H9 (cell line): ENCODE data around the gene FHL1. TPM values are rescaled to one million over a fixed set of nuclear protein-coding genes. Genes with fewer than 3 reads are reported as not detected.

ENCODE experiments used
- DNase-seq: peaks from one replicate; pipeline ENCODE4 v3.0.0-alpha.2; 2017
- H2AFZ ChIP-seq: one replicate; pipeline ENCODE4 v1.6.1; 2013; ENCODE audit warnings: mild to moderate bottlenecking, low read length, control low read depth, moderate library complexity
- H2AK5ac ChIP-seq: 2 replicates; pipeline ENCODE4 v1.6.1; 2013; ENCODE audit warnings: low read length, control low read depth, mixed read lengths; ENCODE audit not compliant: insufficient read length
- H2BK120ac ChIP-seq: one replicate; pipeline ENCODE4 v1.6.1; 2013; ENCODE audit warnings: low read depth, mild to moderate bottlenecking, low read length, control low read depth, inconsistent platforms; ENCODE audit not compliant: poor library complexity, severe bottlenecking
- H2BK12ac ChIP-seq: 2 replicates; pipeline ENCODE4 v1.6.1; 2013; ENCODE audit warnings: low read length, control low read depth, mixed read lengths, low read depth; ENCODE audit not compliant: insufficient read length
- H2BK15ac ChIP-seq: 2 replicates; pipeline ENCODE4 v1.6.1; 2013; ENCODE audit warnings: low read depth, low read length, control low read depth
- H2BK20ac ChIP-seq: one replicate; pipeline ENCODE4 v1.6.1; 2013; ENCODE audit warnings: low read depth, mild to moderate bottlenecking, low read length, control low read depth, inconsistent platforms; ENCODE audit not compliant: poor library complexity, severe bottlenecking
- H2BK5ac ChIP-seq: 2 replicates; pipeline ENCODE4 v1.6.1; 2013; ENCODE audit warnings: low read length, control low read depth, mixed read lengths; ENCODE audit not compliant: insufficient read length
- H3K14ac ChIP-seq: 2 replicates; pipeline ENCODE4 v1.6.1; 2013; ENCODE audit warnings: low read length, control low read depth; ENCODE audit not compliant: insufficient read depth
- H3K18ac ChIP-seq: 2 replicates; pipeline ENCODE4 v1.6.1; 2013; ENCODE audit warnings: low read depth, mild to moderate bottlenecking, mixed read lengths, low read length, control low read depth; ENCODE audit not compliant: insufficient read length
- H3K23ac ChIP-seq: 2 replicates; pipeline ENCODE4 v1.6.1; 2013; ENCODE audit warnings: low read length, control low read depth, mixed read lengths, low read depth; ENCODE audit not compliant: insufficient read length
- H3K23me2 ChIP-seq: 2 replicates; pipeline ENCODE4 v1.6.1; 2013; ENCODE audit warnings: low read depth, mild to moderate bottlenecking, mixed read lengths, low read length, control low read depth; ENCODE audit not compliant: insufficient read length, poor library complexity, severe bottlenecking
- H3K27ac ChIP-seq: 2 replicates; pipeline ENCODE4 v1.5.1; 2013; ENCODE audit warnings: low read length, control low read depth, mixed read lengths, low read depth; ENCODE audit not compliant: insufficient read length
- H3K27me3 ChIP-seq: 2 replicates; pipeline ENCODE4 v1.6.1; 2013; ENCODE audit warnings: low read length, control low read depth, inconsistent platforms; ENCODE audit not compliant: insufficient read depth
- H3K4ac ChIP-seq: 2 replicates; pipeline ENCODE4 v1.6.1; 2013; ENCODE audit warnings: low read depth, mild to moderate bottlenecking, control low read depth, inconsistent platforms, low read length, moderate library complexity
- H3K4me1 ChIP-seq: 2 replicates; pipeline ENCODE4 v1.6.1; 2013; ENCODE audit warnings: low read length, control low read depth, inconsistent platforms; ENCODE audit not compliant: insufficient read depth
- H3K4me2 ChIP-seq: 2 replicates; pipeline ENCODE4 v1.6.1; 2013; ENCODE audit warnings: low read length, control low read depth, mixed read lengths; ENCODE audit not compliant: insufficient read length, insufficient read depth
- H3K56ac ChIP-seq: 2 replicates; pipeline ENCODE4 v1.6.1; 2013; ENCODE audit warnings: low read depth, mild to moderate bottlenecking, mixed read lengths, low read length, control low read depth; ENCODE audit not compliant: insufficient read length
- H3K79me1 ChIP-seq: 2 replicates; pipeline ENCODE4 v1.6.1; 2013; ENCODE audit warnings: low read depth, mild to moderate bottlenecking, moderate library complexity, low read length, control low read depth, inconsistent platforms; ENCODE audit not compliant: insufficient read depth, poor library complexity, severe bottlenecking
- H3K79me2 ChIP-seq: 2 replicates; pipeline ENCODE4 v1.6.1; 2013; ENCODE audit warnings: low read length, control low read depth, inconsistent platforms; ENCODE audit not compliant: insufficient read depth
- H3K9ac ChIP-seq: 2 replicates; pipeline ENCODE4 v1.6.1; 2013; ENCODE audit warnings: low read length, control low read depth, mixed read lengths; ENCODE audit not compliant: insufficient read length; ENCODE audit errors: extremely low read depth
- H3K9me3 ChIP-seq: one replicate; pipeline ENCODE4 v1.6.1; 2013; ENCODE audit warnings: low read depth, low read length, inconsistent platforms; ENCODE audit not compliant: control insufficient read depth
- H3T11ph ChIP-seq: one replicate; pipeline ENCODE4 v1.6.1; 2013; ENCODE audit warnings: mild to moderate bottlenecking, low read length, control low read depth, inconsistent platforms
- H4K20me1 ChIP-seq: one replicate; pipeline ENCODE4 v1.6.1; 2013; ENCODE audit not compliant: control insufficient read depth, insufficient read length, insufficient read depth
- H4K5ac ChIP-seq: 2 replicates; pipeline ENCODE4 v1.6.1; 2013; ENCODE audit warnings: low read depth, mild to moderate bottlenecking, mixed read lengths, low read length, control low read depth; ENCODE audit not compliant: insufficient read length
- H4K8ac ChIP-seq: replicated peaks from 2 replicates; pipeline ENCODE4 v1.6.1; 2013; ENCODE audit warnings: low read length, control low read depth, mixed read lengths, low read depth; ENCODE audit not compliant: insufficient read length
- H4K91ac ChIP-seq: 2 replicates; pipeline ENCODE4 v1.6.1; 2013; ENCODE audit warnings: low read depth, mild to moderate bottlenecking, moderate library complexity, mixed read lengths, low read length, control low read depth; ENCODE audit not compliant: insufficient read length
- H3K27ac Mint-ChIP-seq, 3 experiments: 2 replicates in 2 of 3; 3 replicates in 1 of 3; pipeline ENCODE4 v1.8.0; 2020 to 2021; ENCODE audit warnings: mixed read lengths in 3 of 3, mild to moderate bottlenecking in 1 of 3, moderate library complexity in 1 of 3
- H3K27me3 Mint-ChIP-seq: 2 replicates; pipeline ENCODE4 v1.8.0; 2021; ENCODE audit warnings: low read depth, mild to moderate bottlenecking, moderate library complexity, mixed read lengths
- H3K36me3 Mint-ChIP-seq, 3 experiments: 2 replicates in 2 of 3; 3 replicates in 1 of 3; pipeline ENCODE4 v1.8.0; 2020 to 2021; ENCODE audit warnings: low read depth in 3 of 3, mixed read lengths in 3 of 3; ENCODE audit not compliant: insufficient read depth in 1 of 3
- H3K4me1 Mint-ChIP-seq, 2 experiments: 2 replicates each; pipeline ENCODE4 v1.8.0; 2020; ENCODE audit warnings: mixed read lengths in 2 of 2
- H3K4me3 Mint-ChIP-seq, 2 experiments: 2 replicates in 1 of 2; 3 replicates in 1 of 2; pipeline ENCODE4 v1.8.0; 2020 to 2021; ENCODE audit warnings: mild to moderate bottlenecking in 2 of 2, mixed read lengths in 2 of 2, moderate library complexity in 1 of 2
- H3K9me3 Mint-ChIP-seq, 2 experiments: 2 replicates in 1 of 2; 3 replicates in 1 of 2; pipeline ENCODE4 v1.8.0; 2020; ENCODE audit warnings: mild to moderate bottlenecking in 2 of 2, mixed read lengths in 2 of 2, moderate library complexity in 1 of 2
- CTCF ChIP-seq: fragments of 200-600 bp; sonication (generic); conservative IDR thresholded peaks from 3 replicates; pipeline ENCODE4 v1.8.0; 2021; ENCODE audit warnings: antibody characterized with exemption, mild to moderate bottlenecking
- WGBS: extraction: QIAGEN DNeasy Blood & Tissue Kit; methylation state at CpG from one replicate; pipeline ENCODE4 v1.1.7; 2013; ENCODE audit warnings: missing lambda C conversion rate, low lambda C conversion rate, mixed read lengths; ENCODE audit not compliant: insufficient read length; ENCODE audit errors: extremely low coverage; 5-methylcytosine and 5-hydroxymethylcytosine counted together
- total RNA-seq: library from RNA; stranded (reverse); gene quantifications from 2 replicates; pipeline ENCODE4 v1.2.1, GENCODE V29; 2021

FHL1 gene
- total RNA-seq, 1 experiment from 2014 or later = 20.0 TPM

GRCh38 chrX:136130931-136131833 lies 16.2 kb upstream of the FHL1 start:
- no peak overlapping the region for H3K23ac ChIP-seq
- H2BK5ac ChIP-seq = no peak overlapping the region
- H3K18ac ChIP-seq = no peak overlapping the region
- no peak overlapping the region for H3K56ac ChIP-seq
- Mint-ChIP-seq H3K27ac (no peak overlapping the region), H3K36me3 (no peaks in the 10 kb centered on the region; a peak in 1 of 7 replicates), H3K4me3 (no peak overlapping the region), H3K9me3 (peaks cover 50 to 54% of the 10 kb centered on the region in 2 experiments), H3K4me1 (peaks cover 0 to 5% of the 10 kb centered on the region in 2 experiments; a peak in 2 of 4 replicates), H3K27me3 (no peaks in the 10 kb centered on the region)
- no peak overlapping the region for H4K8ac ChIP-seq
- H4K5ac ChIP-seq = no peak overlapping the region
- no peak for DNase-seq
- no peak for TF ChIP-seq CTCF
- no peaks in the 10 kb centered on the region for H3K23me2 ChIP-seq
- H3K4me2 ChIP-seq = no peak overlapping the region
- no peak overlapping the region for H3K9ac ChIP-seq
- H2BK20ac ChIP-seq = no peak overlapping the region
- no peaks in the 10 kb centered on the region for H3K27me3 ChIP-seq
- H2BK15ac ChIP-seq = no peak overlapping the region
- WGBS = no CpG with 5 or more reads among the region's 6 CpGs
- no peaks in the 10 kb centered on the region for H3K4me1 ChIP-seq
- no peak overlapping the region for H3K27ac ChIP-seq
- H3K79me2 ChIP-seq = no peaks in the 10 kb centered on the region
- no peak overlapping the region for H4K91ac ChIP-seq
- H3K9me3 ChIP-seq = peaks cover 18% of the 10 kb centered on the region
- H2BK12ac ChIP-seq = no peak overlapping the region
- no peak overlapping the region for H3T11ph ChIP-seq
- no peak overlapping the region for H2AK5ac ChIP-seq
- H3K4ac ChIP-seq = no peak overlapping the region
- H3K79me1 ChIP-seq = no peaks in the 10 kb centered on the region
- no peak overlapping the region for H2BK120ac ChIP-seq
- no peak overlapping the region for H3K14ac ChIP-seq
- H2AFZ ChIP-seq = no peak overlapping the region
- no peaks in the 10 kb centered on the region for H4K20me1 ChIP-seq
